GM21786 (cell line): Measurements from ENCODE around the gene CPED1.
"Not testable (repeated sequence)": the region's sequence is repeated elsewhere in the genome, so short reads cannot be mapped to it uniquely, and the experiment has no call there.

Source experiments
- ATAC-seq: cut with Tn5 transposase; IDR thresholded peaks from one replicate; pipeline ENCODE4 v1.9.1; 2021; ENCODE audit not compliant: unreplicated experiment

Gene CPED1

GRCh38 chr7:121038717-121039509 is 50.4 kb downstream of the CPED1 start:
- ATAC-seq: no peak

- no peak for ATAC-seq
Measured at GRCh38 chr7:121039510-121039822, 51.0 kb downstream of the CPED1 start.

GRCh38 chr7:121039994-121040393 is 51.5 kb downstream of the CPED1 start:
- ATAC-seq: no peak

DNA sequence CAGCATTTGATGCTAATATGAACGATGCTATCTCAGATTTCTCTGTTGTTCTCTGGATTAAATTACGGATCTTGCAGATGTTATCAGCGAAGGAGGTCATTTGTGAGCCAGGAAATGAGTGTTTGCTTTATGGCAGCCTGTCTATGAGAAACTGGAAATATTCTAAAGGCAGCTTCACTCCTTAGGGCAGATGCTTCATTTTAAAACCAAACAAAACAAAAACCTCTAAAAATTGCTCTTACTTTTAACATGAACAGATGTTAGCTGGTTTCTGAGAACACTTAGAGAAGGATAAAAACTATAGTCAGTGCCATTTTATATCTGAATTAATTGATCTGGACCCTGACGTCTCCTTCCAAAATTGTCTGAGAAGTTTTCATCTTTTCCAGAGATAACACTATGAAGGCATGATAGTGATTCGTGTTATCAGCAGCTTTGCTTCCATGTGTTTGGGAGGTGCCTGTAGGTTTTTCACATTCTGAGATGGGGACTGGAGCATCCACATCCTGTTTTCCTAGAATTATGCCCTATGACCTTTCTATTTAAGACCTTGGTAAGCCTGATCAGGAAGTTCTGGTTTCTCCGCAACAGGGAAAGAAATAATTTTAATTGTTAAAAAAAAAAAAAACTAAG is 53.1 kb downstream of the CPED1 start:
- no peak for ATAC-seq

- no peak for ATAC-seq
Measured at GRCh38 chr7:121042195-121042594, 53.7 kb downstream of the CPED1 start.

- no peak for ATAC-seq
Measured at GRCh38 chr7:121042899-121043298, 54.4 kb downstream of the CPED1 start.

DNA sequence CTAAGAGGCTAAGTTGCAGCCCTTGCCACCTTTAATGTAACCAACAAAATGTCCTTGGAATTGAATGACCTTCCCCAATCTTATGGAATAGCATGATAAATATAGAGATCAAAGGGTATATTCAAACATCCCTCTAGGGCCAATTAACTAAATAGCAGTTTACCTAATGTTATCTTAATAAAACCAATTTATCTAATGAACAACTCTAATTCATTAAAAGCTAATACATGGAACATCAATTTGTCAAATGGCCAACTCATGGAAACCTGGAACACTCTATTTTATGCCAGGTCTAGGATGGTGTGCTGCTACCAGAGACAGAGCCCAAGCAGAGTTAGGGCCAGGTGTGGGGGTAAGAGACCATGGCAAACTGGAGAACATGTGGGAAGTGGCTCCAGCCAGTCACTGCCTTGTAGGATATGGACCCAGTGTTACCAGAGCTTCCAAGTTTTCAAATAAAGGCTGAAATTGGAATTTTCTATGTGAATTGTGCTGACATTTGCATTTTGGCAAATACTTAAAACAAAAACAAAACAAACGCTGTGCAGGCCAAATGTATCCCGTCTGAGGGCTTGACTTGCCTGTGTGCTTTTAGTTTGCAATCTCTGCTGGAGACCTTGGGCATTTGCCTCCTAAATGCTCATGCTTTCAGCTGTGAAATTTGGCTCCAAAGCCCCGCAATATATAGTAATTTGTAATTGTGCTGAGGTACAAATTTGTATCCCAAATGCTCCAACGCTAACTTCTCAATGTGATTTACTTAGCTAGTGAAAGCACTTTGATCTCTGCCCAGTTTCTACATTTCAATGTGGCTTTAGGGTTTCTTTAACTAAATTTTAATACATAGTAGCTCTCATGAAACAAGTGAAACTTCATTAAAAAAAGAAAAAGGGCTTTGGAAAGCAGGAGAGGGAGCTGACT is 55.1 kb downstream of the CPED1 start:
- ATAC-seq: no peak

DNA sequence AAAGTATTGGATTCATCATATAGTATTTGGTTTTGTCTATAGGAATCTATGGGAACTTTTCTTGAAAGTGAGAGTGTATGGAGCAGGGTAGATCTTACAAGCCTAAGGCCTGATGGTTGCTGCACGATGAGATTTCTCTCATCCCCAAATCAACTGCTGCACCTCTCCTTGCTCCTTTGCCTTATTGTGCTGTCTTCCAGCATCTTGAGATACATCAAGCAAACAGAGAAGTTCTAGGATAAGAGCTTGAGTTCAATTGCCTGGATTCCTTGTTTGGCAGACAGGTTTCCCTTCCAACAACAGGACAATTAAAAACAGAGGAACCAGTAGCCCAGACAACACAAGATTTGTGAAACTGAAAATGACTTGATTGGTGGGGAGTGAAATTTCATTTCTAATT is 56.6 kb downstream of the CPED1 start:
- no peak for ATAC-seq

DNA sequence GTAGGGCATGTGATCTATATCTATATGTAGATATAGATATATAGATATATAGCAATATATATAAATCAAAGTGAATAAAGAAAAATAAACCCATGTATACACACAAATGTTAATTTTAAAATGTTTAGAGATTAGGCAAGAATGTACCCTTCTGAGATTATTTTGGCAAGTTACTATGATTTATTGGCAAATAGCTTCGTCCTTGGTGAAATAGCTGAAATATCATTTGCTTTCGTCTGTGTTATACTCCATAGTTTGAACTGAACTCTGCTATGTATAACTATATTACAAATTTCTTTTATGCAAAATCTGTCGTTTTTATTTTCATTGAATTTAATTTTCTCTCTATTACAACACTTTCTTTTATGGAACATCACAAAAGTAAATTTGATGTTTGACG is 57.5 kb downstream of the CPED1 start:
- ATAC-seq: no peak

- no peak for ATAC-seq
Measured at GRCh38 chr7:121046893-121047468, 58.5 kb downstream of the CPED1 start.

DNA sequence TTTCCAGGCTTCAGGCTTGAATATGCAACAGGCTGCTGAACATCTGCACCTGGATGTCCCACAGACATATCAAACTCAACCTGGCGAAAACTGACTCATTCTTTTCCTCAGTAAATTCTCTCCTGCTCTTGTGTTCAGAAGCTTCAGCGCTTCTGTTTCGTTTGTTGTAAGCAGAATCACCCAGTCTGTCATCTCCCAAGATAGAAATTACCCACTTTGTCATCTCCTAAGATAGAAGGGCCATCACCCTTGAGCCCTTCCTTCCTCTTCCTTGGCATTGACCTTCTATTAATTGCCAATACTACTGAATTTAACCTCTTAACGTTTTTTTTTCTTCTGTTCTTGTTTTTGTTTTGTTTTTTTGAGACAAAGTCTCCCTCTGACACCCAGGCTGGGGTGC is 59.7 kb downstream of the CPED1 start:
- ATAC-seq: no peak

GRCh38 chr7:121049028-121049791 is 60.7 kb downstream of the CPED1 start:
- ATAC-seq: no peak

DNA sequence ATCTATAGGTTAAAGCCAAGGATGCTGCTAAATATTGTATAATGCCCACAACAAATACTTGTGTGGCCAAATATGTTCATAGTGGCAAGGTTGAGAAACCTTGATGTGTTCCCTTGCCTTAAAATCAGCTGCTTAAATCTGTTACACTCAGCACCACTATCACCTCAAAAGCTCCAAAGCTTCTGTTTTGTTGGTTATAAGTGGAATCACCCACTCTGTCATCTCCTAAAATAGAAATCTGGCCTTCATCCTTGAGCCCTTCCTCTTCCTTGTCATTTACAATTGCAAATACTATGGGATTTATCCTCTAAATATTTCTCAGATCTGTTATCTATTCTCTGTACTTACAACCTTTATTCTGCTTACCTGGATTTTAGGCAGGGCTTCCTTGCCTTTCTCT is 61.4 kb downstream of the CPED1 start:
- ATAC-seq: no peak

- ATAC-seq: no peak
Measured at GRCh38 chr7:121053219-121053618, 64.7 kb downstream of the CPED1 start.

GRCh38 chr7:121054925-121055324 is 66.4 kb downstream of the CPED1 start:
- ATAC-seq: no peak

- ATAC-seq: no peak
Measured at GRCh38 chr7:121057878-121058277, 69.4 kb downstream of the CPED1 start.

- ATAC-seq: no peak
Measured at GRCh38 chr7:121058975-121059374, 70.5 kb downstream of the CPED1 start.

DNA sequence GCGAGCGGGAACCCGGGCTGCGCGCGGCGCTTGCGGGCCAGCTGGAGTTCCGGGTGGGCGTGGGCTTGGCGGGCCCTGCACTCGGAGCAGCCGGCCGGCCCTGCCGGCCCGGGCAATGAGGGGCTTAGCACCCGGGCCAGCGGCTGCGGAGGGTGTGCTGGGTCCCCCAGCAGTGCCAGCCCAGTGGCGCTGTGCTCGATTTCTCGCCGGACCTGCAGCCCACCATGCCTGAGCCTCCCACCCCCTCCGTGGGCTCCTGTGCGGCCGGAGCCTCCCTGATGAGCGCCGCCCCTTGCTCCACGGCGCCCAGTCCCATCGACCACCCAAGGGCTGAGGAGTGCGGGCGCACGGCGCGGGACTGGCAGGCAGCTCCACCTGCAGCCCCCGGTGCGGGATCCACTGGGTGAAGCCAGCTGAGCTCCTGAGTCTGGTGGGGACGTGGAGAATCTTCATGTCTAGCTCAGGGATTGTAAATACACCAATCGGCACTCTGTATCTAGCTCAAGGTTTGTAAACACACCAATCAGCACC is 71.5 kb downstream of the CPED1 start:
- not testable (repeated sequence) for ATAC-seq

GRCh38 chr7:121061677-121062582 is 73.4 kb downstream of the CPED1 start:
- ATAC-seq: no peak
